AG10803 (cell line): ENCODE results near the gene FAM3D.
"Not testable (repeated sequence)": the region's sequence is repeated elsewhere in the genome, so short reads cannot be mapped to it uniquely, and the experiment has no call there.

Experiments used
- DNase-seq: peaks from one replicate; pipeline ENCODE4 v3.0.0; 2010; ENCODE audit warnings: low read depth
- H3K4me3 ChIP-seq: 2 replicates; pipeline ENCODE4 v1.5.1; 2011; ENCODE audit warnings: mild to moderate bottlenecking, low read length, control low read depth
- CTCF ChIP-seq: conservative IDR thresholded peaks from 2 replicates; pipeline ENCODE4 v1.5.1; 2011; ENCODE audit warnings: mild to moderate bottlenecking, low read length, control low read depth, inconsistent platforms

Gene FAM3D

GRCh38 chr3:58666683-58667082, at the start of gene FAM3D:
Gene FAM3D (minus strand): TSS chr3:58666774. CDS start chr3:58655563, 11,211 bp downstream.
- DNase-seq = no peak
- no peak for TF ChIP-seq CTCF
- no peak within 1 kb of the TSS for H3K4me3 ChIP-seq

GRCh38 chr3:58713715-58714401, 47.3 kb upstream of the FAM3D start:
- DNase-seq = no peak
- no peak overlapping the region for H3K4me3 ChIP-seq
- TF ChIP-seq CTCF = no peak

- no peak overlapping the region for H3K4me3 ChIP-seq
- no peak for TF ChIP-seq CTCF
- DNase-seq = no peak
These were observed 45.3 kb upstream of the FAM3D start for GRCh38 chr3:58711871-58712270.

- H3K4me3 ChIP-seq, DNase-seq: not testable (repeated sequence)
These were observed 42.4 kb upstream of the FAM3D start for GRCh38 chr3:58708983-58709382.

- no peak overlapping the region for H3K4me3 ChIP-seq
- DNase-seq = no peak
- no peak for TF ChIP-seq CTCF
These were observed 41.7 kb upstream of the FAM3D start for GRCh38 chr3:58708116-58708791.

GRCh38 chr3:58707390-58707930, 40.9 kb upstream of the FAM3D start:
- no peak for DNase-seq
- TF ChIP-seq CTCF = no peak
- H3K4me3 ChIP-seq = no peak overlapping the region

- H3K4me3 ChIP-seq = no peak overlapping the region
- no peak for DNase-seq
- TF ChIP-seq CTCF = no peak
These were observed 40.0 kb upstream of the FAM3D start for GRCh38 chr3:58706395-58707167.
